Trophoblast cell (in vitro differentiated cells and primary cell): ENCODE data around the gene SCAMP5.

Experiments used
- DNase-seq, 2 donors: peaks; one replicate each; pipeline ENCODE4 v3.0.0-alpha.2; 2016
- H2AFZ ChIP-seq: 2 replicates; pipeline ENCODE4 v1.6.1; 2013; ENCODE audit warnings: low read length, moderate library complexity, mild to moderate bottlenecking; ENCODE audit not compliant: insufficient read depth, poor library complexity
- H2AK5ac ChIP-seq: 2 replicates; pipeline ENCODE4 v1.6.1; 2013; ENCODE audit warnings: mild to moderate bottlenecking, low read length
- H2BK120ac ChIP-seq: 2 replicates; pipeline ENCODE4 v1.6.1; 2013; ENCODE audit warnings: low read length, mild to moderate bottlenecking, moderate library complexity; ENCODE audit not compliant: insufficient read depth, poor library complexity
- H2BK12ac ChIP-seq: 2 replicates; pipeline ENCODE4 v1.6.1; 2013; ENCODE audit warnings: mild to moderate bottlenecking, low read length, moderate library complexity
- H2BK5ac ChIP-seq: 2 replicates; pipeline ENCODE4 v1.6.1; 2013; ENCODE audit warnings: low read length, low read depth, moderate library complexity, mild to moderate bottlenecking; ENCODE audit not compliant: poor library complexity
- H3K14ac ChIP-seq: 2 replicates; pipeline ENCODE4 v1.6.1; 2013; ENCODE audit warnings: mild to moderate bottlenecking, low read length
- H3K18ac ChIP-seq: 2 replicates; pipeline ENCODE4 v1.6.1; 2013; ENCODE audit warnings: mild to moderate bottlenecking, low read length
- H3K23ac ChIP-seq: 2 replicates; pipeline ENCODE4 v1.6.1; 2013; ENCODE audit warnings: low read length
- H3K27ac ChIP-seq: 2 replicates; pipeline ENCODE4 v1.5.1; 2013; ENCODE audit warnings: low read depth, mild to moderate bottlenecking, inconsistent platforms, low read length, moderate library complexity
- H3K27me3 ChIP-seq: 2 replicates; pipeline ENCODE4 v1.6.1; 2013; ENCODE audit warnings: inconsistent platforms, mild to moderate bottlenecking, low read length, moderate library complexity; ENCODE audit not compliant: insufficient read depth
- H3K36me3 ChIP-seq, 2 experiments: 1 replicate in 1 of 2; 2 replicates in 1 of 2; pipeline ENCODE4 v1.6.1; 2013; ENCODE audit warnings: low read length in 2 of 2, mild to moderate bottlenecking in 2 of 2, moderate library complexity in 1 of 2; ENCODE audit not compliant: insufficient read depth in 2 of 2, control insufficient read depth in 1 of 2
- H3K4ac ChIP-seq: 2 replicates; pipeline ENCODE4 v1.6.1; 2013; ENCODE audit warnings: low read depth, mild to moderate bottlenecking, low read length, moderate library complexity
- H3K4me1 ChIP-seq, 2 experiments: 1 replicate in 1 of 2; 2 replicates in 1 of 2; pipeline ENCODE4 v1.6.1; 2013; ENCODE audit warnings: low read length in 2 of 2, mild to moderate bottlenecking in 2 of 2, moderate library complexity in 1 of 2; ENCODE audit not compliant: insufficient read depth in 2 of 2, control insufficient read depth in 1 of 2
- H3K4me2 ChIP-seq: 2 replicates; pipeline ENCODE4 v1.6.1; 2013; ENCODE audit warnings: inconsistent platforms, mild to moderate bottlenecking, low read length, moderate library complexity
- H3K4me3 ChIP-seq: 2 replicates; pipeline ENCODE4 v1.5.1; 2013; ENCODE audit warnings: mild to moderate bottlenecking, low read depth, low read length, inconsistent platforms
- H3K79me1 ChIP-seq: one replicate; pipeline ENCODE4 v1.6.1; 2013; ENCODE audit warnings: low read length
- H3K79me2 ChIP-seq: 2 replicates; pipeline ENCODE4 v1.6.1; 2013; ENCODE audit warnings: low read length, mild to moderate bottlenecking; ENCODE audit not compliant: control insufficient read depth, insufficient read depth, poor library complexity
- H3K9ac ChIP-seq: 2 replicates; pipeline ENCODE4 v1.6.1; 2013; ENCODE audit warnings: mild to moderate bottlenecking, low read length
- H3K9me3 ChIP-seq: 2 replicates; pipeline ENCODE4 v1.6.1; 2013; ENCODE audit warnings: low read depth, mild to moderate bottlenecking, control low read depth, inconsistent platforms, low read length; ENCODE audit not compliant: insufficient read depth
- H4K12ac ChIP-seq: 2 replicates; pipeline ENCODE4 v1.6.1; 2013; ENCODE audit warnings: low read depth, mild to moderate bottlenecking, low read length, moderate library complexity
- H4K8ac ChIP-seq: 2 replicates; pipeline ENCODE4 v1.6.1; 2013; ENCODE audit warnings: low read depth, mild to moderate bottlenecking, low read length, moderate library complexity
- H4K91ac ChIP-seq: one replicate; pipeline ENCODE4 v1.6.1; 2013; ENCODE audit warnings: low read depth, mild to moderate bottlenecking, low read length, moderate library complexity
- WGBS: extraction: QIAGEN DNeasy Blood & Tissue Kit; methylation state at CpG from one replicate; pipeline ENCODE4 v1.1.7; 2013; ENCODE audit warnings: missing lambda C conversion rate; ENCODE audit not compliant: insufficient read length, insufficient coverage; ENCODE audit errors: extremely low coverage; 5-methylcytosine and 5-hydroxymethylcytosine counted together

Gene SCAMP5

GRCh38 chr15:74977599-74977998, 17.8 kb upstream of the SCAMP5 start:
- Histone ChIP-seq H3K9ac (no peak overlapping the region), H3K27ac (no peak overlapping the region), H3K4me2 (no peak overlapping the region), H3K4me1 (no peaks in the 10 kb centered on the region), H4K8ac (no peak overlapping the region), H2BK12ac (no peak overlapping the region), H2AFZ (no peak overlapping the region), H3K79me1 (no peaks in the 10 kb centered on the region), H3K27me3 (no peaks in the 10 kb centered on the region), H3K79me2 (no peaks in the 10 kb centered on the region), H4K12ac (no peak overlapping the region), H3K18ac (no peak overlapping the region), H2AK5ac (no peak overlapping the region), H3K4ac (no peak overlapping the region), H3K4me3 (no peak overlapping the region), H2BK120ac (no peak overlapping the region), H2BK5ac (no peak overlapping the region), H3K14ac (no peak overlapping the region), H3K23ac (no peak overlapping the region), H3K9me3 (no peaks in the 10 kb centered on the region), H3K36me3 (no peaks in the 10 kb centered on the region), H4K91ac (no peak overlapping the region)
- no CpG with 5 or more reads among the region's 4 CpGs for WGBS
- no peak for DNase-seq

- Histone ChIP-seq H4K12ac (no peak overlapping the region), H2AFZ (no peak overlapping the region), H4K8ac (no peak overlapping the region), H3K27ac (no peak overlapping the region), H3K36me3 (no peaks in the 10 kb centered on the region), H3K79me2 (no peaks in the 10 kb centered on the region), H3K4ac (no peak overlapping the region), H3K18ac (no peak overlapping the region), H2BK5ac (no peak overlapping the region), H3K4me1 (no peaks in the 10 kb centered on the region), H2BK12ac (no peak overlapping the region), H3K4me3 (no peak overlapping the region), H3K14ac (no peak overlapping the region), H3K9ac (no peak overlapping the region), H3K4me2 (no peak overlapping the region), H3K9me3 (no peaks in the 10 kb centered on the region), H3K27me3 (no peaks in the 10 kb centered on the region), H3K79me1 (no peaks in the 10 kb centered on the region), H2AK5ac (no peak overlapping the region), H2BK120ac (no peak overlapping the region), H4K91ac (no peak overlapping the region), H3K23ac (no peak overlapping the region)
- DNase-seq, result no peak
- no CpG with 5 or more reads among the region's 1 CpG for WGBS
Measured at GRCh38 chr15:74978077-74978476, 17.3 kb upstream of the SCAMP5 start.

- Histone ChIP-seq H4K12ac (no peak overlapping the region), H2BK5ac (no peak overlapping the region), H3K4me3 (no peak overlapping the region), H2AK5ac (no peak overlapping the region), H4K91ac (no peak overlapping the region), H3K14ac (no peak overlapping the region), H3K4me1 (no peaks in the 10 kb centered on the region), H3K79me1 (no peaks in the 10 kb centered on the region), H3K27me3 (no peaks in the 10 kb centered on the region), H3K36me3 (no peaks in the 10 kb centered on the region), H3K18ac (no peak overlapping the region), H4K8ac (no peak overlapping the region), H3K79me2 (no peaks in the 10 kb centered on the region), H3K23ac (no peak overlapping the region), H3K4me2 (no peak overlapping the region), H3K9me3 (no peaks in the 10 kb centered on the region), H2BK120ac (no peak overlapping the region), H2AFZ (no peak overlapping the region), H3K4ac (no peak overlapping the region), H3K9ac (no peak overlapping the region), H2BK12ac (no peak overlapping the region), H3K27ac (no peak overlapping the region)
- WGBS, result no CpG with 5 or more reads among the region's 3 CpGs
- no peak for DNase-seq
Measured at GRCh38 chr15:74978503-74978902, 16.9 kb upstream of the SCAMP5 start.

- Histone ChIP-seq H4K12ac (no peak overlapping the region), H3K27me3 (no peaks in the 10 kb centered on the region), H3K4me3 (no peak overlapping the region), H3K18ac (no peak overlapping the region), H3K4ac (no peak overlapping the region), H2BK12ac (no peak overlapping the region), H2BK120ac (no peak overlapping the region), H3K4me2 (no peak overlapping the region), H3K27ac (no peak overlapping the region), H2BK5ac (no peak overlapping the region), H4K8ac (no peak overlapping the region), H3K14ac (no peak overlapping the region), H4K91ac (no peak overlapping the region), H3K4me1 (no peaks in the 10 kb centered on the region), H3K79me1 (no peaks in the 10 kb centered on the region), H3K36me3 (no peaks in the 10 kb centered on the region), H2AFZ (no peak overlapping the region), H3K9me3 (no peaks in the 10 kb centered on the region), H3K79me2 (no peaks in the 10 kb centered on the region), H3K9ac (no peak overlapping the region), H3K23ac (no peak overlapping the region), H2AK5ac (no peak overlapping the region)
- DNase-seq, result no peak
- no CpG with 5 or more reads among the region's 5 CpGs for WGBS
Measured at GRCh38 chr15:74982183-74982582, 13.2 kb upstream of the SCAMP5 start.
